Heart left ventricle (tissue), 16 donors: ENCODE results near the gene UNC13C. TPM values are rescaled to one million over a fixed set of nuclear protein-coding genes. Genes with fewer than 3 reads are reported as not detected.

Experiments
- ATAC-seq, 4 donors: fragments of 200-7000 bp; cut with Tn5 transposase; one replicate each; pipeline ENCODE4 v1.9.1; 2020 to 2022; ENCODE audit warnings: moderate library complexity in 4 of 4, mild to moderate bottlenecking in 3 of 4, moderate number of reproducible peaks in 1 of 4
- DNase-seq, 5 donors: peaks; one replicate each; pipeline ENCODE4 v3.0.0-alpha.2; 2020
- H3K27ac ChIP-seq, 12 donors: fragments of 200-600 bp; sonication (generic) in 4 of 12; one replicate each; pipeline versions ENCODE4 v1.5.0 to v1.8.0; 2016 to 2022; ENCODE audit warnings: mild to moderate bottlenecking in 2 of 12
- H3K27me3 ChIP-seq, 9 donors: fragments of 200-600 bp; sonication (generic) in 2 of 9; one replicate each; pipeline versions ENCODE4 v1.5.1 to v1.8.0; 2016 to 2022; ENCODE audit warnings: mild to moderate bottlenecking in 3 of 9
- H3K36me3 ChIP-seq, 9 donors: fragments of 200-600 bp; sonication (generic) in 2 of 9; one replicate each; pipeline versions ENCODE4 v1.5.0 to v1.8.0; 2018 to 2022; ENCODE audit warnings: mild to moderate bottlenecking in 2 of 9
- H3K4me1 ChIP-seq, 12 donors: fragments of 200-600 bp; sonication (generic) in 4 of 12; one replicate each; pipeline versions ENCODE4 v1.5.0 to v1.8.0; 2016 to 2022; ENCODE audit warnings: mild to moderate bottlenecking in 3 of 12
- H3K4me3 ChIP-seq, 12 donors: fragments of 200-600 bp; sonication (generic) in 4 of 12; one replicate each; pipeline versions ENCODE4 v1.5.0 to v1.8.0; 2017 to 2022; ENCODE audit warnings: mild to moderate bottlenecking in 9 of 12, moderate library complexity in 4 of 12
- H3K9me3 ChIP-seq, 12 donors: fragments of 200-600 bp; sonication (generic) in 4 of 12; one replicate each; pipeline versions ENCODE4 v1.5.0 to v1.8.0; 2016 to 2022; ENCODE audit warnings: mild to moderate bottlenecking in 1 of 12
- CTCF ChIP-seq, 12 donors: fragments of 200-600 bp; sonication (generic) in 4 of 12; IDR thresholded peaks; one replicate each; pipeline versions ENCODE4 v1.5.0 to v1.8.0; 2018 to 2022; ENCODE audit warnings: antibody characterized with exemption in 12 of 12, mild to moderate bottlenecking in 5 of 12
- POLR2A ChIP-seq, 2 donors: fragments of 450-650 bp; IDR thresholded peaks; one replicate each; pipeline ENCODE4 v1.6.1; 2017; ENCODE audit warnings: antibody characterized with exemption in 2 of 2, mild to moderate bottlenecking in 2 of 2, moderate library complexity in 2 of 2
- WGBS, 4 donors: extraction: QIAGEN DNeasy Blood & Tissue Kit in 2 of 4; methylation state at CpG; one replicate each; pipeline versions ENCODE4 v1.1.5 to v1.1.7; 2013 to 2018; 5-methylcytosine and 5-hydroxymethylcytosine counted together
- intact Hi-C, 10 donors: fragments of 100-400 bp; cut with DNase I; formaldehyde crosslinking; loops; one replicate each; pipeline versions ENCODE4 v1.11.1 to v1.14.2; 2022
- polyA plus RNA-seq, 2 donors: library from polyadenylated mRNA; stranded (reverse); fragments of 200-250 nt; gene quantifications; one replicate each; pipeline ENCODE4 v1.2.3, GENCODE V29; 2013
- total RNA-seq, 9 donors: library from RNA; depleted of rRNA in 2 of 9; stranded (reverse); fragments of >200 nt in 2 of 9; fragmentation: NEBNext Ultra II Directional in 3 of 9; extraction: Animal tissue kit (Norgen Biotek cat#: 25700) in 3 of 9; gene quantifications; one replicate each; pipeline versions ENCODE4 v1.1.0 to v1.2.4, GENCODE V29; 2016 to 2023
- donor health status: ischemic (EF 13 %, LVEDD 7.1; RV severe dilation, severe dysfunction).
- donor health status: healthy with polysubstance abuse.
- donor health status: DM: no; HTN: yes; CAD: no.
- donor health status: DM: no; HTN: no; CAD: no.
- donor health status: ischemic (EF 25% LVEDD 6.9; RV normal size, moderate dysfunction).
- donor health status: ischemic (EF 25% LVEDD 5.7; RV mildly dilated, moderate dysfunction).
- donor health status: healthy.
- donor health status: DM: yes; HTN: yes; CAD: no.
- donor health status: ischemic (EF 35%, LVEDD 5.7; RV mildly dilated, moderate dysfunction).
- donor health status: nonischemic (EF 11% LVEDD 7.7; RV severe dilation, severe dysfunction).
- donor health status: DM: yes; HTN: yes; CAD: no.
- donor health status: PGD.
- donor health status: ischemic (EF 29% LVEDD 5.4; RV normal size, mild dysfunction).
- donor health status: nonischemic (EF 23%, LVEDD 6.1; RV moderate dilation, normal function).

Gene UNC13C
- total and polyA plus RNA-seq, 11 donors, result 0.07 to 0.71 (median 0.39) TPM; not detected in 5

- no peak for TF ChIP-seq POLR2A (IDR thresholded peaks at IDR 0.05)
- TF ChIP-seq CTCF (IDR thresholded peaks at IDR 0.05), result no peak
- Histone ChIP-seq H3K4me1 (no peaks in the 10 kb centered on the region), H3K27ac (no peak overlapping the region), H3K27me3 (no peaks in the 10 kb centered on the region), H3K36me3 (no peaks in the 10 kb centered on the region), H3K9me3 (peaks cover 0 to 10% (median 0%) of the 10 kb centered on the region in 12 donors), H3K4me3 (no peak overlapping the region)
- intact Hi-C loops, result no loop called here
- DNase-seq, result no peak
- ATAC-seq, result no peak
- 82 to 89% (median 87%) methylated on average over 6 of the region's 6 CpGs for WGBS, 4 donors
These were observed 601.6 kb downstream of the UNC13C start for GRCh38 chr15:54579855-54580254.

- no peak for DNase-seq
- 64 to 80% (median 71%) methylated on average over 2 of the region's 2 CpGs for WGBS, 4 donors
- Histone ChIP-seq H3K4me3 (no peak overlapping the region), H3K9me3 (peaks cover 0 to 10% (median 0%) of the 10 kb centered on the region in 12 donors), H3K27ac (no peak overlapping the region), H3K27me3 (no peaks in the 10 kb centered on the region), H3K4me1 (no peaks in the 10 kb centered on the region), H3K36me3 (no peaks in the 10 kb centered on the region)
- intact Hi-C loops, result no loop called here
- TF ChIP-seq CTCF (IDR thresholded peaks at IDR 0.05) (no peak), POLR2A (IDR thresholded peaks at IDR 0.05) (no peak)
- ATAC-seq, result no peak
These were observed 602.4 kb downstream of the UNC13C start for GRCh38 chr15:54580643-54581042.

GRCh38 chr15:54582863-54583643, 604.8 kb downstream of the UNC13C start:
- Histone ChIP-seq H3K36me3 (no peaks in the 10 kb centered on the region), H3K27ac (no peak overlapping the region), H3K27me3 (no peaks in the 10 kb centered on the region), H3K4me3 (no peak overlapping the region), H3K9me3 (peaks cover 0 to 10% (median 0%) of the 10 kb centered on the region in 12 donors), H3K4me1 (no peaks in the 10 kb centered on the region)
- WGBS, 4 donors, result 78 to 88% (median 85%) methylated on average over 7 of the region's 7 CpGs
- intact Hi-C loops, result no loop called here
- no peak for ATAC-seq
- no peak for DNase-seq
- TF ChIP-seq POLR2A (IDR thresholded peaks at IDR 0.05) (no peak), CTCF (IDR thresholded peaks at IDR 0.05) (no peak)

GRCh38 chr15:54585063-54585462, 606.8 kb downstream of the UNC13C start:
- WGBS, 4 donors, result 67 to 80% (median 73%) methylated on average over 3 of the region's 3 CpGs
- ATAC-seq (no peak), DNase-seq (no peak)
- no peaks in the 10 kb centered on the region for H3K36me3 ChIP-seq
- no peaks in the 10 kb centered on the region for H3K27me3 ChIP-seq
- no peak overlapping the region for H3K4me3 ChIP-seq
- intact Hi-C loops, result no loop called here
- H3K4me1 ChIP-seq, result no peaks in the 10 kb centered on the region
- peaks cover 0 to 10% (median 0%) of the 10 kb centered on the region in 12 donors for H3K9me3 ChIP-seq
- H3K27ac ChIP-seq, result no peak overlapping the region
- no peak for TF ChIP-seq CTCF (IDR thresholded peaks at IDR 0.05)
